ENCODE measurements around the gene CTAG2. TPM values are rescaled to one million over a fixed set of nuclear protein-coding genes. Genes with fewer than 3 reads are reported as not detected.
"Not testable (repeated sequence)": the region's sequence is repeated elsewhere in the genome, so short reads cannot be mapped to it uniquely, and the experiment has no call there.

Gene CTAG2
- total RNA-seq (not detected), polyA plus RNA-seq (not detected)

- not testable (repeated sequence) for H3K36me3 ChIP-seq (ENCODE audit: insufficient read depth); H3K4me1 ChIP-seq (ENCODE audit: insufficient read depth); H3K4me3 ChIP-seq (ENCODE audit: low read depth, low read length); H3K27ac ChIP-seq (ENCODE audit: low read depth); DNase-seq (ENCODE audit: extremely low spot score)
- no CpG with 5 or more reads among the region's 27 CpGs for WGBS
These were observed at the start of gene CTAG2 for GRCh38 chrX:154653413-154653812. Gene CTAG2 (minus strand): TSS chrX:154653579. CDS start chrX:154653515, 64 bp downstream.

GRCh38 chrX:154698630-154699248 lies 45.4 kb upstream of the CTAG2 start:
- Histone ChIP-seq H3K27ac (ENCODE audit: low read depth) (no peak overlapping the region), H3K36me3 (ENCODE audit: insufficient read depth) (no peaks in the 10 kb centered on the region), H3K4me1 (ENCODE audit: insufficient read depth) (no peaks in the 10 kb centered on the region), H3K4me3 (ENCODE audit: low read depth, low read length) (no peak overlapping the region)
- 85% methylated on average over 6 of the region's 6 CpGs for WGBS
- no peak for DNase-seq (ENCODE audit: extremely low spot score)

- 81% methylated on average over 1 of the region's 1 CpG for WGBS
These were observed 43.3 kb upstream of the CTAG2 start for GRCh38 chrX:154696676-154697045.

GRCh38 chrX:154695911-154696675 lies 42.7 kb upstream of the CTAG2 start:
- Histone ChIP-seq H3K36me3 (ENCODE audit: insufficient read depth) (no peaks in the 10 kb centered on the region), H3K4me1 (ENCODE audit: insufficient read depth) (no peaks in the 10 kb centered on the region), H3K4me3 (ENCODE audit: low read depth, low read length) (no peak overlapping the region), H3K27ac (ENCODE audit: low read depth) (no peak overlapping the region)
- 57% methylated on average over 8 of the region's 8 CpGs for whole genome bisulfite sequencing
- DNase-seq (ENCODE audit: extremely low spot score): no peak

More at GRCh38 chrX:154696676-154697045, 43.3 kb upstream of the CTAG2 start:
- Histone ChIP-seq H3K36me3 (ENCODE audit: insufficient read depth) (no peaks in the 10 kb centered on the region), H3K4me1 (ENCODE audit: insufficient read depth) (no peaks in the 10 kb centered on the region), H3K27ac (ENCODE audit: low read depth) (no peak overlapping the region), H3K4me3 (ENCODE audit: low read depth, low read length) (no peak overlapping the region)
- DNase-seq (ENCODE audit: extremely low spot score): no peak

DNA sequence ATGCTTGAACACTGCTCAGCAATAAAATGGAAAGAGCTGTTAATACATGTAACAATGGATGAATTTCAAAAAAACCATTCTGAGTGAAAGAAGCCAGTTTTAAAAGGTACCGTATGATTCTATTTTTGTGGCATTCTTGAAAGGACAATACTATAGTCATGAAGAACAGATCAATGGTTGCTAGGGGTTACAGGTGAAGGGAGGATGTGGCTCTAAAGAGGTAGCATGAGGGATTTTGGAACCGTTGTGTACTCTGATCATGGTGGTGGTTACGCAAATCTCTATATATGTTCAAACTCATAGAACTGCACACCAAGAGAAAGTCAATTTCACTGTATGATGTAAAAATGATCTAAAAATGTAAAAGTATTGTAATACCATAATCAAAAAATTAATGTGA lies 40.0 kb upstream of the CTAG2 start:
- no peak for DNase-seq (ENCODE audit: extremely low spot score)
- no peak overlapping the region for H3K27ac ChIP-seq (ENCODE audit: low read depth)
- H3K4me3 ChIP-seq (ENCODE audit: low read depth, low read length): no peak overlapping the region
- no peaks in the 10 kb centered on the region for H3K36me3 ChIP-seq (ENCODE audit: insufficient read depth)
- no peaks in the 10 kb centered on the region for H3K4me1 ChIP-seq (ENCODE audit: insufficient read depth)
- WGBS: 91% methylated on average over 3 of the region's 3 CpGs

DNA sequence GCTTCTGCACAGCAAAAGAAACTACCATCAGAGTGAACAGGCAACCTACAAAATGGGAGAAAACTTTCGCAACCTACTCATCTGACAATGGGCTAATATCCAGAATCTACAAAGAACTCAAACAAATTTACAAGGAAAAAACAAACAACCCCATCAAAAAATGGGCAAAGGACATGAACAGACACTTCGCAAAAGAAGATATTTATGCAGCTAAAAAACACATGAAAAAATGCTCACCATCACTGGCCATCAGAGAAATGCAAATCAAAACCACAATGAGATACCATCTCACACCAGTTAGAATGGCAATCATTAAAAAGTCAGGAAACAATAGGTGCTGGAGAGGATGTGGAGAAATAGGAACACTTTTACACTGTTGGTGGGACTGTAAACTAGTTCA lies 37.1 kb upstream of the CTAG2 start:
- not testable (repeated sequence) for H3K27ac ChIP-seq (ENCODE audit: low read depth); DNase-seq (ENCODE audit: extremely low spot score); H3K4me3 ChIP-seq (ENCODE audit: low read depth, low read length); H3K4me1 ChIP-seq (ENCODE audit: insufficient read depth); H3K36me3 ChIP-seq (ENCODE audit: insufficient read depth)
- 94% methylated on average over 2 of the region's 2 CpGs for WGBS

GRCh38 chrX:154672084-154672483 lies 18.7 kb upstream of the CTAG2 start:
- H3K4me3 ChIP-seq (ENCODE audit: low read depth, low read length); H3K36me3 ChIP-seq (ENCODE audit: insufficient read depth); DNase-seq (ENCODE audit: extremely low spot score); H3K4me1 ChIP-seq (ENCODE audit: insufficient read depth); H3K27ac ChIP-seq (ENCODE audit: low read depth): not testable (repeated sequence)

DNA sequence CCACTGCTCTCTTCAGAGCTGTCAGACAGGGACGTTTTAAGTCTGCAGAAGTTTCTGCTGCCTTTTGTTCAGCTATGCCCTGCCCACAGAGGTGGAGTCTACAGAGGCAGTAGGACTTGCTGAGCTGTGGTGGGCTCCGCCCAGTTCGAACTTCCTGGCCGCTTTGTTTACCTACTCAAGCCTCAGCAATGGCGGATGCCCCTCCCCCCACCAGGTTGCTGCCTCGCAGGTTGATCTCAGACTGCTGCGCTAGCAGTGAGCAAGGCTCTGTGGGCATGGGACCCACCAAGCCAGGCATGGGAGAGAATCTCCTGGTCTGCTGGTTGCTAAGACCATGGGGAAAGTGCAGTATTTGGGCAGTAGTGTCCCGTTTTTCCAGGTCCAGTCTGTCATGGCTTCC lies 17.5 kb upstream of the CTAG2 start:
- not testable (repeated sequence) for H3K4me1 ChIP-seq (ENCODE audit: insufficient read depth); H3K4me3 ChIP-seq (ENCODE audit: low read depth, low read length); H3K27ac ChIP-seq (ENCODE audit: low read depth); H3K36me3 ChIP-seq (ENCODE audit: insufficient read depth); DNase-seq (ENCODE audit: extremely low spot score)
- 78% methylated on average over 8 of the region's 8 CpGs for WGBS

DNA sequence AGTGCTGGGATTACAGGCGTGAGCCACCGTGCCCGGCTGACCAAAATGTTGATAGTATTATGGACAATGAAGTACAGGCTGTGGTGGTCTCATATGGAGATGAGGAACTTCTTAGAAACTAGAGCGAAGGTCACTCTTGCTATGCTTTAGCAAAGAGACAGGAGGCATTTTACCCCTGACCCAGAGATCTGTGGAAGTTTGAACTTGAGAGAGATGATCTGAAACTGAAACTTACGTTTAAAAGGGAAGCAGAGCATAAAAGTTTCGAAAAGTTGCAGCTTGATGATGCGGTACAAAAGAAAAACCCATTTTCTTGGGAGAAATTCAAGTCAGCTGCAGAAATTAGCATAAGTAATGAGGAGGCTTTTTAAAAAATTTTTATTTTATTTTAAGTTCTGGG lies 8.5 kb upstream of the CTAG2 start:
- Histone ChIP-seq H3K27ac (ENCODE audit: low read depth) (no peak overlapping the region), H3K36me3 (ENCODE audit: insufficient read depth) (no peaks in the 10 kb centered on the region), H3K4me1 (ENCODE audit: insufficient read depth) (no peaks in the 10 kb centered on the region), H3K4me3 (ENCODE audit: low read depth, low read length) (no peak overlapping the region)
- DNase-seq (ENCODE audit: extremely low spot score): no peak
- WGBS: 89% methylated on average over 7 of the region's 7 CpGs

DNA sequence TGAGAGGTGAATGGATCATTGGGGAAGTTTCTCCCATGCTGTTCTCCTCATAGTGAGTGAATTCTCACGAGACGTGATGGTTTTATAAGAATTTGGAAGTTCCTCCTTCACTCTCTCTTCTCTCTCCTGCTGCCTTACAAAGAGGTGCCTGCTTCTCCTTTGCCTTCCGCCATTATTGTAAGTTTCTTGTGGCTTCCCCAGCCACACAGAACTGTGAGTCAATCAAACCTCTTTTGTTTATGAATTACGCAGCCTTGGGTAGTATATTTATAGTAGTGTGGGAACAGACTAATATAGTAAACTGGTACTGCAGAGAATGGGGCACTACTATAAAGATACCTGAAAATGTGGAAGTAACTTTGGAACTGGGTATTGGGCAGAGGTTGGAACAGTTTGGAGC lies 7.8 kb upstream of the CTAG2 start:
- Histone ChIP-seq H3K4me3 (ENCODE audit: low read depth, low read length) (no peak overlapping the region), H3K27ac (ENCODE audit: low read depth) (no peak overlapping the region), H3K36me3 (ENCODE audit: insufficient read depth) (no peaks in the 10 kb centered on the region), H3K4me1 (ENCODE audit: insufficient read depth) (no peaks in the 10 kb centered on the region)
- DNase-seq (ENCODE audit: extremely low spot score): no peak
- WGBS: 80% methylated on average over 4 of the region's 4 CpGs

DNA sequence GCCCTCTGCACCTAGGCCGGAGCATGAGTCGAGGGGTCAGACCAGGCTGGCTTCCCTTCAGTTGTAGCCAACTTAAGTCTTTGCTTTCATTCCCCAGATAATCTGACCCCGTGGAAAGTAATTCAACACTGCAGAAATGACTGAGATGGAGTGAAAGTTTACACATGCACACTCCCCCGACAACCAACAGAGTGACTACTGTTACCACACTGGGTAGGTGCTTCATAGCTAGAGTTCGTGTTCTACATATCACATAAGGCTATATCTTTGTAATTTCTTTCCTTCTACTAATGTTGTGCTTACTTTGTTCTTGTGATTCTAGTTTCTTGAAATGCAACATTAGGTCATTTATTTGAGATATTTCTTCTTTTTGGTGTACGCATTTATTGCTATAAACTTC lies 7.2 kb upstream of the CTAG2 start:
- WGBS: 83% methylated on average over 6 of the region's 6 CpGs
- H3K4me1 ChIP-seq (ENCODE audit: insufficient read depth): no peaks in the 10 kb centered on the region
- H3K4me3 ChIP-seq (ENCODE audit: low read depth, low read length): no peak overlapping the region
- DNase-seq (ENCODE audit: extremely low spot score): no peak
- no peak overlapping the region for H3K27ac ChIP-seq (ENCODE audit: low read depth)
- no peaks in the 10 kb centered on the region for H3K36me3 ChIP-seq (ENCODE audit: insufficient read depth)

GRCh38 chrX:154658957-154659356 lies 5.6 kb upstream of the CTAG2 start:
- DNase-seq (ENCODE audit: extremely low spot score): no peak
- WGBS: 96% methylated on average over 11 of the region's 11 CpGs
- no peaks in the 10 kb centered on the region for H3K36me3 ChIP-seq (ENCODE audit: insufficient read depth)
- no peaks in the 10 kb centered on the region for H3K4me1 ChIP-seq (ENCODE audit: insufficient read depth)
- H3K4me3 ChIP-seq (ENCODE audit: low read depth, low read length): no peak overlapping the region
- no peak overlapping the region for H3K27ac ChIP-seq (ENCODE audit: low read depth)

- no peak for DNase-seq (ENCODE audit: extremely low spot score)
- no peaks in the 10 kb centered on the region for H3K36me3 ChIP-seq (ENCODE audit: insufficient read depth)
- WGBS: 94% methylated on average over 12 of the region's 12 CpGs
- no peak overlapping the region for H3K4me3 ChIP-seq (ENCODE audit: low read depth, low read length)
- no peak overlapping the region for H3K27ac ChIP-seq (ENCODE audit: low read depth)
- H3K4me1 ChIP-seq (ENCODE audit: insufficient read depth): no peaks in the 10 kb centered on the region
These were observed 4.8 kb upstream of the CTAG2 start for GRCh38 chrX:154658187-154658586.

DNA sequence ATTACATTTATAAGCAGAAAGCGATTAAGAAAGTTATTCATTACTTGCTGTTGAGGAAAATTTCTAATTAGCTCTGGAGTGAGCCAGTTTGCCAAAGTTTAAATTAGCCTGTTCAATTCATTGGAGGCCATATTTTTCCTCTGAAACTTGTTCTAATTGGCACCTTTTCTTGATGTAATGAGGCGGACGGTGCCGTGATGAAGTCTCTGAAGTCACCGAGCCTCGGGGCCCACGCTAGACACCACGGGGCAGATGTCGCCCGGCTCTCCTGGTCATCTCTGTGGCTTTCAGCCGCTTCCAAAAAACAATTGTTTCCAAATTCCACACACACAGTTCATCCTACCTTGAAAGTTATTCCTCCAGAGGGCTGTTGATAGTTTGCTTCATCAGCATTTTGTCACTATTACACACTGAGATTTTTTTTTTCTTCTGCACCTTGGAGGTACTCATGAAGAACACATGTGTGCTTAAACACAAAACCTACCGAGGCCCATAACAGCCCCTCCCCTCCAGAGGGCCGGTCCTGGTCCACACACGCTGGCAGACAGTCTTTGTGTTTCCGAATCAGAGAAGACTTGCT lies 3.9 kb upstream of the CTAG2 start:
- H3K4me3 ChIP-seq (ENCODE audit: low read depth, low read length): no peak overlapping the region
- H3K27ac ChIP-seq (ENCODE audit: low read depth): no peak overlapping the region
- no peaks in the 10 kb centered on the region for H3K36me3 ChIP-seq (ENCODE audit: insufficient read depth)
- no peak for DNase-seq (ENCODE audit: extremely low spot score)
- H3K4me1 ChIP-seq (ENCODE audit: insufficient read depth): no peaks in the 10 kb centered on the region
- 92% methylated on average over 15 of the region's 15 CpGs for WGBS
